HFFc6 (cell line): ENCODE measurements around the gene PLEKHG5. TPM values are rescaled to one million over a fixed set of nuclear protein-coding genes. Genes with fewer than 3 reads are reported as not detected.
"Not testable (repeated sequence)": the region's sequence is repeated elsewhere in the genome, so short reads cannot be mapped to it uniquely, and the experiment has no call there.

Source experiments
- DNase-seq: peaks from one replicate; pipeline ENCODE4 v3.0.0-alpha.2; 2018
- H3K27ac Mint-ChIP-seq: 2 replicates; pipeline ENCODE4 v1.8.0; 2020; ENCODE audit warnings: mild to moderate bottlenecking, mixed read lengths
- H3K27me3 Mint-ChIP-seq: 2 replicates; pipeline ENCODE4 v1.8.0; 2021; ENCODE audit warnings: mild to moderate bottlenecking, moderate library complexity, mixed read lengths; ENCODE audit not compliant: insufficient read depth
- H3K36me3 Mint-ChIP-seq: 2 replicates; pipeline ENCODE4 v1.8.0; 2021; ENCODE audit warnings: low read depth, mixed read lengths
- H3K4me1 Mint-ChIP-seq: 2 replicates; pipeline ENCODE4 v1.8.0; 2020; ENCODE audit warnings: low read depth, mixed read lengths
- H3K4me3 Mint-ChIP-seq: 2 replicates; pipeline ENCODE4 v1.8.0; 2020; ENCODE audit warnings: mild to moderate bottlenecking, moderate library complexity, mixed read lengths
- H3K9me3 Mint-ChIP-seq: 2 replicates; pipeline ENCODE4 v1.8.0; 2020; ENCODE audit warnings: mild to moderate bottlenecking, mixed read lengths
- total RNA-seq, 6 experiments: library from RNA; stranded (reverse); fragmentation: NEBNext Ultra II Directional; extraction: Animal tissue kit (Norgen Biotek cat#: 25700); gene quantifications; 2 replicates in 1 of 6; 3 replicates in 5 of 6; pipeline ENCODE4 v1.2.3, GENCODE V29; 2021
- TF ChIP-seq, protein P1 (sequence below): fragments of 200-600 bp; sonication (generic); IDR thresholded peaks from 2 replicates; pipeline ENCODE4 v1.5.0; 2021; ENCODE audit warnings: antibody characterized with exemption, mild to moderate bottlenecking

The PLEKHG5 gene
- total RNA-seq, 6 experiments from 2014 or later = 6.4 to 7.2 (median 6.6) TPM

DNA sequence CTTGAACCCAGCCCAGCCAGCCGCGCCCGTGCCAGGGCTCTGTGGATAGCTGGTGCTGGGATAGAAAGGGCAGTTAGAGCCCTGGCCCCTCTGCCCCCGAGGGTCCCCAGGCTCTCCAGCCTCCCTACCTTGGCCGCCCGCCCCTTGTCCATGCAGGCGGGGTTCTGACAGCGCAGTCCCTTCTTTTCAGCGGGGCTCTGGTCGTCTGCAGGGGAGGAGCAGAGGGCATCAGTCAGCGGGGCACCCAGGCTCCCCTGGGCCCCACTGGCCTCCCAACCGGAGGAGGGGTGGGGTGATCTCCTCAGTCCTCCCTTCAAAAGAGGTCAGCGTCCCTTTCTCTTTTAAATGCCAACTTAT lies 4.9 kb upstream of the PLEKHG5 start:
- Mint-ChIP-seq H3K9me3 (no peaks in the 10 kb centered on the region), H3K4me3 (peak overlapping the region; percentile 77), H3K27me3 (peaks cover 11% of the 10 kb centered on the region), H3K4me1 (peaks cover 18% of the 10 kb centered on the region), H3K36me3 (no peaks in the 10 kb centered on the region), H3K27ac (no peak overlapping the region)
- TF ChIP-seq, protein P1, sequence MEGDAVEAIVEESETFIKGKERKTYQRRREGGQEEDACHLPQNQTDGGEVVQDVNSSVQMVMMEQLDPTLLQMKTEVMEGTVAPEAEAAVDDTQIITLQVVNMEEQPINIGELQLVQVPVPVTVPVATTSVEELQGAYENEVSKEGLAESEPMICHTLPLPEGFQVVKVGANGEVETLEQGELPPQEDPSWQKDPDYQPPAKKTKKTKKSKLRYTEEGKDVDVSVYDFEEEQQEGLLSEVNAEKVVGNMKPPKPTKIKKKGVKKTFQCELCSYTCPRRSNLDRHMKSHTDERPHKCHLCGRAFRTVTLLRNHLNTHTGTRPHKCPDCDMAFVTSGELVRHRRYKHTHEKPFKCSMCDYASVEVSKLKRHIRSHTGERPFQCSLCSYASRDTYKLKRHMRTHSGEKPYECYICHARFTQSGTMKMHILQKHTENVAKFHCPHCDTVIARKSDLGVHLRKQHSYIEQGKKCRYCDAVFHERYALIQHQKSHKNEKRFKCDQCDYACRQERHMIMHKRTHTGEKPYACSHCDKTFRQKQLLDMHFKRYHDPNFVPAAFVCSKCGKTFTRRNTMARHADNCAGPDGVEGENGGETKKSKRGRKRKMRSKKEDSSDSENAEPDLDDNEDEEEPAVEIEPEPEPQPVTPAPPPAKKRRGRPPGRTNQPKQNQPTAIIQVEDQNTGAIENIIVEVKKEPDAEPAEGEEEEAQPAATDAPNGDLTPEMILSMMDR = no peak
- DNase-seq = no peak

DNA sequence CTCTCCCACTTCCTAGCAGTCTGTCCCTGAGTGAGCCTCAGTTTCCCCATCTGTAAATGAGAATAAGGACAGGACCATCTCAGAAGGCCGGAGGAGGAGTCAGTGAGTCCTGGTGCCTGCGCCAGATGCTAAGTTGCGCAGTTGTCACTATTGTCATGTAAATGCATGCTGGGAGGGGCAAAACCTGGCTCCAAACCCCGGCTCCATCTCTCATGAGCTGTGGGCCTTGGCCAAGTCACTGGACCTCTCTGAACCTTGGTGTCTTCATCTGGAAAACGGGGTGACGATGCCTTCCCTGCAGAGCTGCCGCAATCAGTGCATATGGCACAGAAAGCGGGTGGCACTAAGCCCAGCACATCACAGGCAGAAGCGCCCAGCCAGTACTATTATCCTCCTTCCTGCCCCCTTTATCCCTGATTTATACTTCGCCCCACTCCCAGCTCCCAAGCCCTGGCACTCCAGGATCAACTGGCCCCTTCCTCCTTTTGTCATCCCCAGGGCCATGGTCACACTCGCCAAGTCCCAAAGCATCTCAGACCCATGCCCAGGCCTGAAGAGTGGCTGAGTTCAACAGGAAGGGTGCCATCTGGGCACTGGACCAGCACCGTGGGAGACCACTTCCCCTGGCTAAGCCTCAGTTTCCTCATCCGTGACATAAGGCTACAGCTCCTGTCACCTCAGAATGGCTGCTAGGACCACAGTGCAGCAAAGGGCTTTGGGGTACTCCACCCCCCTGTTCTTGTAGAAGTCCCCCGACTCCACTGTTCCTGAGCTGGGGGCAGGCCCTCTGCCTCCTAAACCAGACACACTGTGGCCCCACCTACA lies 4.3 kb upstream of the PLEKHG5 start:
- peaks cover 7% of the 10 kb centered on the region for H3K27me3 Mint-ChIP-seq
- no peaks in the 10 kb centered on the region for H3K9me3 Mint-ChIP-seq
- H3K4me3 Mint-ChIP-seq = peak overlapping the region; percentile 77; the same call in 1 of the 2 replicates
- H3K27ac Mint-ChIP-seq = no peak overlapping the region
- DNase-seq = no peak
- no peaks in the 10 kb centered on the region for H3K36me3 Mint-ChIP-seq
- peaks cover 23% of the 10 kb centered on the region for H3K4me1 Mint-ChIP-seq
- TF ChIP-seq, protein P1 = no peak

DNA sequence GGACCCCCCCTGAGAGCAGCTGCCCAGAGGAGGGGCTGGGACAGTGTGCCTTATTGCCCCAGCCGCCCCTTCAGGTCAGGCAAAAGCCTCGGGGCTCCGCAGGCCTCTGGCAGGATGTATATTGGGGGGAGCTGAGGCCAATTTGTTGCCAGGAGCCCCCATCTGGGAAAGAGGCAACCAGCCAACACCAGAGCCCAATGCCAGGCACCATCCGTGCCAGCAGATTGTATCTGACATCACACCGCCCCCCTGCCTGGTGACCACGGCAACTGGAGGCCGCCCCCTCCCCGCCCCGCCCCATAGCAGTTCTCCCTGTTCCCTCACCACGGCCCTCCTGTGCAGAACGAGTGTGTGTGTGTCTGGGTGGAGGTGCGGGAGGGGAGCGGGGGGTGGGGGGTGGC lies 3.6 kb upstream of the PLEKHG5 start:
- no peaks in the 10 kb centered on the region for H3K36me3 Mint-ChIP-seq
- peaks cover 6% of the 10 kb centered on the region for H3K27me3 Mint-ChIP-seq
- H3K4me3 Mint-ChIP-seq = no peak overlapping the region
- H3K4me1 Mint-ChIP-seq = peaks cover 23% of the 10 kb centered on the region
- no peak for DNase-seq
- H3K9me3 Mint-ChIP-seq = no peaks in the 10 kb centered on the region
- H3K27ac Mint-ChIP-seq = no peak overlapping the region
- TF ChIP-seq, protein P1 = no peak

DNA sequence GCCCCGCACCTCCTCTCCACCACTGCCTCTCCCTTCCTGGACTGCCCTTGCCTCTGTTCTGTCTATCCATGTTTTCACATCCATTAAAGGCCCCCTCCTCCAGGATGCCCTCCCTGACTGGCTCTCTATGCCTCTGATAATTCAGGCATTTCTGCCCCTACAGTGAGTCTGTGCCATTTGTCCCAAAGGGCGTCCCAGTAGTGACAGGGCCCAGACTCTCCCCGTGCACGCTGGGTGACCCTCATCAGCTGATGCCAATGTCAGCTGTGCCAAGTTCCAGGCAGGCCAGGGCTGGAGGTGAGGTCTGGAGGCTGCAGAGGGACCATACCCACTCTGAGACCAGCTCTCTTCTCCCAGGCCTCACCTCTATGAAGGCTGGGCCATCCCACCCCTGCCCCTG lies 3.2 kb upstream of the PLEKHG5 start:
- DNase-seq = no peak
- Mint-ChIP-seq H3K4me1 (peaks cover 23% of the 10 kb centered on the region), H3K9me3 (no peaks in the 10 kb centered on the region), H3K27ac (no peak overlapping the region), H3K27me3 (peaks cover 6% of the 10 kb centered on the region), H3K36me3 (no peaks in the 10 kb centered on the region), H3K4me3 (no peak overlapping the region)
- TF ChIP-seq, protein P1 = no peak

DNA sequence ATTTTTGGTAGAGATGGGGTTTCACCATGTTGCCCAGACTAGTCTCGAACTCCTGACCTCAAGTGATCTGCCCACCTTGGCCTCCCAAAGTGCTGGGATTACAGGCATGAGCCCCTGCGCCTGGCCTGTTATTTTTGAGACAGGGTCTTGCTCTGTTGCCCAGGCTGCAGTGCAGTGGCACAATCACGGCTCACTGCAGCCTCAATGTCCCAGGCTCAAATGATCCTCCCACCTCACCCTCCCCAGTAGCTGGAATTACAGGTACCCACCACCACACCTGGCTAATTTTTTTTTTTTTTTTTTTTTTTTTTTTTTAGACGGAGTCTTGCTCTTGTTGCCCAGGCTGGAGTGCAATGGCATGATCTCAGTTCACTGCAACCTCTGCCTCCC lies 2.4 kb upstream of the PLEKHG5 start:
- peaks cover 23% of the 10 kb centered on the region for H3K4me1 Mint-ChIP-seq
- H3K27me3 Mint-ChIP-seq, DNase-seq, H3K36me3 Mint-ChIP-seq, H3K27ac Mint-ChIP-seq, H3K9me3 Mint-ChIP-seq, H3K4me3 Mint-ChIP-seq: not testable (repeated sequence)

DNA sequence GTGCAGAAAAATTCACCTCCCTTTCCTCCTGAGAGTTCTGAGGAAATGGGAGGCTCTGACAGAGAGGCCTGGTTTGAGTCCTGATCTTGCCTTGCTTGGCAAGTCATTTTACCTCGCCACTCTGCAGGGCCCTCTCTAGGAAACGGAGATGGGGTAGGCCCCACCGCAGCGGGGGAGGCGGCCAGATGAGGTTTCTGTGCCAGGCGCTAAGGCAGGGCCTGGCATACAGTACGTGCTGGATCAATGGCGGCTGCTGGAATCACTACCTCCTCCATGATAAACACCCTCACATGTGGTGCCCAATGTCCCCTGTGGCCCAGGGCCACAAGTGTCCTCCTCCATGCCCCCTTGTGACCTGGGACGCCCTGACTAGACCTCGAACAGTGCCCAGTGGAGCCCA lies 499 bp upstream of the PLEKHG5 start:
- Mint-ChIP-seq H3K9me3 (no peaks in the 10 kb centered on the region), H3K27ac (peak overlapping the region; percentile 87), H3K27me3 (peaks cover 6% of the 10 kb centered on the region), H3K4me3 (peak overlapping the region; percentile 78; the same call in 1 of the 2 replicates), H3K4me1 (peaks cover 17% of the 10 kb centered on the region), H3K36me3 (no peaks in the 10 kb centered on the region)
- TF ChIP-seq, protein P1 = no peak
- DNase-seq = no peak
